ENCODE data around the gene KLRF2. TPM values are rescaled to one million over a fixed set of nuclear protein-coding genes. Genes with fewer than 3 reads are reported as not detected.
"Not testable (repeated sequence)": the region's sequence is repeated elsewhere in the genome, so short reads cannot be mapped to it uniquely, and the experiment has no call there.

KLRF2 gene
- total RNA-seq, 1 experiment from 2014 or later: not detected

- H3K4me3 ChIP-seq (ENCODE audit: low read depth, low read length): no peak overlapping the region
- Mint-ChIP-seq H3K4me3 (ENCODE audit: unreplicated experiment) (no peak overlapping the region), H3K4me1 (ENCODE audit: low read depth, unreplicated experiment) (peaks cover 15% of the 10 kb centered on the region), H3K27me3 (ENCODE audit: insufficient read depth, unreplicated experiment) (peaks cover 16% of the 10 kb centered on the region), H3K36me3 (ENCODE audit: insufficient read depth, unreplicated experiment) (no peaks in the 10 kb centered on the region), H3K9me3 (ENCODE audit: unreplicated experiment) (peaks cover 5% of the 10 kb centered on the region), H3K27ac (ENCODE audit: unreplicated experiment) (no peak overlapping the region)
- no peaks in the 10 kb centered on the region for H3K27me3 ChIP-seq (replicated peaks; ENCODE audit: control insufficient read depth, insufficient read depth, low read length)
- H3K9me3 ChIP-seq: no peaks in the 10 kb centered on the region
- no peaks in the 10 kb centered on the region; the same call in 1 of the 2 replicates for H3K4me1 ChIP-seq
- DNase-seq: no peak
- CTCF ChIA-PET: no interaction called here
- H3K36me3 ChIP-seq (ENCODE audit: control insufficient read depth, insufficient read depth, low read length): no peaks in the 10 kb centered on the region
- BruUV-seq (replicated peaks): no TSS peak
- intact Hi-C loops (cut with micrococcal nuclease; ENCODE audit: unreplicated experiment): no loop called here
- TF ChIP-seq CTCF (IDR thresholded peaks at IDR 0.05; ENCODE audit: insufficient read depth in 1 of 2, low read depth in 1 of 2, low read length in 1 of 2, severe bottlenecking in 1 of 2, unreplicated experiment in 1 of 2): no peak
- POLR2A ChIA-PET: no interaction called here
Measured at GRCh38 chr12:9870286-9870866, 10.9 kb upstream of the KLRF2 start.

- Mint-ChIP-seq H3K4me1 (ENCODE audit: low read depth, unreplicated experiment) (peaks cover 15% of the 10 kb centered on the region), H3K27me3 (ENCODE audit: insufficient read depth, unreplicated experiment) (peaks cover 8% of the 10 kb centered on the region), H3K36me3 (ENCODE audit: insufficient read depth, unreplicated experiment) (no peaks in the 10 kb centered on the region), H3K9me3 (ENCODE audit: unreplicated experiment) (peaks cover 9% of the 10 kb centered on the region), H3K4me3 (ENCODE audit: unreplicated experiment) (no peak overlapping the region), H3K27ac (ENCODE audit: unreplicated experiment) (no peak overlapping the region)
- no peaks in the 10 kb centered on the region for H3K9me3 ChIP-seq
- no peak for TF ChIP-seq CTCF (IDR thresholded peaks at IDR 0.05; ENCODE audit: insufficient read depth in 1 of 2, low read depth in 1 of 2, low read length in 1 of 2, severe bottlenecking in 1 of 2, unreplicated experiment in 1 of 2)
- no TSS peak for BruUV-seq (replicated peaks)
- intact Hi-C loops (cut with micrococcal nuclease; ENCODE audit: unreplicated experiment): no loop called here
- CTCF ChIA-PET: interaction anchor here (1.0 kb wide), 1 partner anchor 121 kb away, joined by 3 read pairs; no protein-coding TSS in a partner anchor
- no peaks in the 10 kb centered on the region for H3K27me3 ChIP-seq (replicated peaks; ENCODE audit: control insufficient read depth, insufficient read depth, low read length)
- H3K36me3 ChIP-seq (ENCODE audit: control insufficient read depth, insufficient read depth, low read length): no peaks in the 10 kb centered on the region
- POLR2A ChIA-PET: no interaction called here
- no peaks in the 10 kb centered on the region; the same call in 1 of the 2 replicates for H3K4me1 ChIP-seq
- DNase-seq: no peak
- no peak overlapping the region for H3K4me3 ChIP-seq (ENCODE audit: low read depth, low read length)
Measured at GRCh38 chr12:9872162-9872561, 9.1 kb upstream of the KLRF2 start.

- TF ChIP-seq CTCF (IDR thresholded peaks at IDR 0.05; ENCODE audit: insufficient read depth in 1 of 2, low read depth in 1 of 2, low read length in 1 of 2, severe bottlenecking in 1 of 2, unreplicated experiment in 1 of 2): no peak
- Mint-ChIP-seq H3K36me3 (ENCODE audit: insufficient read depth, unreplicated experiment) (no peaks in the 10 kb centered on the region), H3K9me3 (ENCODE audit: unreplicated experiment) (peaks cover 9% of the 10 kb centered on the region), H3K27ac (ENCODE audit: unreplicated experiment) (no peak overlapping the region), H3K27me3 (ENCODE audit: insufficient read depth, unreplicated experiment) (peaks cover 8% of the 10 kb centered on the region), H3K4me3 (ENCODE audit: unreplicated experiment) (no peak overlapping the region), H3K4me1 (ENCODE audit: low read depth, unreplicated experiment) (peaks cover 15% of the 10 kb centered on the region)
- peak in 1 of 2 experiments; percentile 40 for DNase-seq
- Histone ChIP-seq H3K4me1 (no peaks in the 10 kb centered on the region; the same call in 1 of the 2 replicates), H3K9me3 (no peaks in the 10 kb centered on the region), H3K27me3 (replicated peaks; ENCODE audit: control insufficient read depth, insufficient read depth, low read length) (no peaks in the 10 kb centered on the region), H3K4me3 (ENCODE audit: low read depth, low read length) (no peak overlapping the region), H3K36me3 (ENCODE audit: control insufficient read depth, insufficient read depth, low read length) (no peaks in the 10 kb centered on the region)
- ChIA-PET CTCF (interaction anchor here (1.0 kb wide), 1 partner anchor 122 kb away, joined by 3 read pairs; no protein-coding TSS in a partner anchor), POLR2A (no interaction called here)
- intact Hi-C loops (cut with micrococcal nuclease; ENCODE audit: unreplicated experiment): no loop called here
- no TSS peak for BruUV-seq (replicated peaks)
Measured at GRCh38 chr12:9872742-9873141, 8.5 kb upstream of the KLRF2 start.

GRCh38 chr12:9876120-9876519, 5.2 kb upstream of the KLRF2 start:
- intact Hi-C loops (cut with micrococcal nuclease; ENCODE audit: unreplicated experiment); POLR2A ChIA-PET; H3K27ac Mint-ChIP-seq (ENCODE audit: unreplicated experiment); H3K36me3 ChIP-seq (ENCODE audit: control insufficient read depth, insufficient read depth, low read length); H3K4me1 ChIP-seq; H3K4me3 Mint-ChIP-seq (ENCODE audit: unreplicated experiment); H3K27me3 ChIP-seq (replicated peaks; ENCODE audit: control insufficient read depth, insufficient read depth, low read length); H3K36me3 Mint-ChIP-seq (ENCODE audit: insufficient read depth, unreplicated experiment); CTCF ChIA-PET; H3K9me3 Mint-ChIP-seq (ENCODE audit: unreplicated experiment); DNase-seq; H3K9me3 ChIP-seq; H3K4me3 ChIP-seq (ENCODE audit: low read depth, low read length); H3K4me1 Mint-ChIP-seq (ENCODE audit: low read depth, unreplicated experiment); BruUV-seq (replicated peaks): not testable (repeated sequence)
- H3K27me3 Mint-ChIP-seq (ENCODE audit: insufficient read depth, unreplicated experiment): peaks cover 16% of the 10 kb centered on the region

All from Caco-2 (cell line).